Measurements from ENCODE around the gene KIF27. TPM values are rescaled to one million over a fixed set of nuclear protein-coding genes. Genes with fewer than 3 reads are reported as not detected.

The KIF27 gene
- total and polyA plus RNA-seq, 5 donors from 2014 or later = 0.46 to 2.9 (median 0.94) TPM; not detected in 1

DNA sequence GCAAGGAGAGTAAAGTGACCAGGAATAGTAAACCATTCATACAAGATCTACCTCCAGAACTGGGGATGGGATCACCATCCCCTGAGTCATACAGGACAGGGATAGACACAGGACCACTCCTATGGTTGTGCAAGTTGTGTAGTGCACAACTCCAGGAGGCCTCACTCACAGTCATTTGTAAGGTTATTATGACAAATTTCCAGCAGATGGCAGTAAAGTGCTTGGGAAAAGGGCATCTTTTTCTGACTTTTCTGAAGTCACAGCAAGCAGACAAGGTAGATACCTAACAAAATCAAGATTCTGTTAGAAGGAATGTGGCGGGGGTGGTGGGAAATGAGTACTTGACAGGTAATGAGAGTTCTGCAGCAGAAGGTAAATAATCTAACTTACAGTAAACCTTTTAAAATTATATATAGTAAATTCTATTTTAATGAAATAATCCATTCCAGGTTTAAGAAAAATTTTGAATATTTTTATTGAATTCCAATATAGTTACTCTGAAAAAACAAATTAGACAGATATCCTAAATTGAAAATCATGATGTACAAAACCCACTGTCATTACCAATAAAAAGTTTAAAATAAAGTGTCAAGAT lies 16.7 kb upstream of the KIF27 start:
- no peak overlapping the region for H3K4me3 ChIP-seq (ENCODE audit: low read depth, low read length)
- Mint-ChIP-seq H3K4me1 (peaks cover 0 to 5% (median 2%) of the 10 kb centered on the region in 4 donors), H3K4me3 (no peak overlapping the region), H3K27me3 (no peaks in the 10 kb centered on the region), H3K9me3 (no peaks in the 10 kb centered on the region), H3K36me3 (peaks cover 27% of the 10 kb centered on the region), H3K27ac (no peak overlapping the region)
- H3K27me3 ChIP-seq (ENCODE audit: control insufficient read depth, insufficient read depth, low read length) = no peaks in the 10 kb centered on the region
- H3K36me3 ChIP-seq (ENCODE audit: control insufficient read depth, insufficient read depth, low read length) = peaks cover 16% of the 10 kb centered on the region
- no peak overlapping the region for H3K27ac ChIP-seq (ENCODE audit: insufficient read depth, low read length, poor library complexity, severe bottlenecking)
- H3K9me3 ChIP-seq (ENCODE audit: control insufficient read depth in 2 of 2, low read length in 2 of 2) = no peaks in the 10 kb centered on the region
- ATAC-seq (ENCODE audit: low read depth in 2 of 2) = peak in 1 of 2 donors; percentile 56
- DNase-seq = peak; percentile 11 to 78 (median 71)
- H3K4me1 ChIP-seq (ENCODE audit: control insufficient read depth, insufficient read depth, low read length, poor library complexity, severe bottlenecking) = no peaks in the 10 kb centered on the region

DNA sequence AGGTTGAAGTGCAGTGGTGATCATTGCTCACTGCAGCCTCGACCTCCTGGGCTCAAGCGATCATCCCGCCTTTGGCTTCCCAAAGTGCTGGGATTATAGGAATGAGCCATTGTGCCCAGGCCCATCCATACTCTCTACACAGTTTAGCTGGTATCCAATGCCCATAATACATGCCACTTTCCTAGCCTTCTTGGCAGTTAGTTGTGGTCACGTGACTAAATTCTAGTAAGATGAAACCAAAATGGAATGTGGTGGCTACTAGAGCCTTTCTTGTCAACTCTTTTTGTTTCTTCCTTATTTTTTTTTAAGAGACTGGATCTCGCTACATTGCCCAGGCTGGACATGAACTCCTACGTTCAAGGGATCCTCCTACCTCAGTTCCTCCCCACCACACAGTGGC lies 15.3 kb upstream of the KIF27 start:
- H3K4me3 ChIP-seq (ENCODE audit: low read depth, low read length) = no peak overlapping the region
- no peaks in the 10 kb centered on the region for H3K4me1 ChIP-seq (ENCODE audit: control insufficient read depth, insufficient read depth, low read length, poor library complexity, severe bottlenecking)
- Mint-ChIP-seq H3K27me3 (no peaks in the 10 kb centered on the region), H3K27ac (peak overlapping the region in 1 of 3 donors; percentile 23), H3K36me3 (peaks cover 17% of the 10 kb centered on the region), H3K9me3 (no peaks in the 10 kb centered on the region), H3K4me3 (no peak overlapping the region), H3K4me1 (peaks cover 0 to 7% (median 6%) of the 10 kb centered on the region in 4 donors)
- DNase-seq = no peak
- H3K36me3 ChIP-seq (ENCODE audit: control insufficient read depth, insufficient read depth, low read length) = peaks cover 9% of the 10 kb centered on the region
- H3K9me3 ChIP-seq (ENCODE audit: control insufficient read depth in 2 of 2, low read length in 2 of 2) = no peaks in the 10 kb centered on the region
- H3K27ac ChIP-seq (ENCODE audit: insufficient read depth, low read length, poor library complexity, severe bottlenecking) = no peak overlapping the region
- no peaks in the 10 kb centered on the region for H3K27me3 ChIP-seq (ENCODE audit: control insufficient read depth, insufficient read depth, low read length)
- ATAC-seq (ENCODE audit: low read depth in 2 of 2) = no peak

DNA sequence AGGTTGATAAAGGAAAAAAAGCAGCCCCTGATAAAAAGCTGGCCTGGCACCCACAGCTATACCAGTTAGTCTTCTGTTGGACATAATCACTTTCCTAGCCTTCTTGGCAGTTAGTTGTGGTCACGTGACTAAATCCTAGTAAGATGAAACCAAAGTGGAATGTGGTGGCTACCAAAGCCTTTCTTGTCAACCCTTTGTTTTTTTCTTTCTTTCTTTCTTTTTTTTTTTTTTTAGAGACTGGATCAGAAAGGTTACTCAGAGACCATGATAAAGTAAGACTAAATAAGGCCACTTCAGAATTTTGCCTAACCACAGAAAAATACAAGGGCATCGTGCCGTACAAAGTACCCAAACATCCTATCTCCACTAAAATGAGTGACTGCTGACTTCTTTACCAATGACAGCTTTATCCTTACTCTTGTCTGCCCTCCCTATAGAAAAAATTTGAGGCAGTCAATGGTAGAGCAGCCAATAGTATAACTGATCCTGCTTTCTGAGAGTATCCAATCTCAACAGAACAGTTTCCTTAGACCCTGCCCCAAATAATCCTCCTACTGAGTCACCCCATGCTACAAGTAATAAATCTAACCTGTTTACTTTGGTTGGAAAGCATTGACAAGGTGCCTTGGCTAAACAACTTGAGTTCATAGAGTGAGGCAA lies 14.2 kb upstream of the KIF27 start:
- H3K27me3 Mint-ChIP-seq = no peaks in the 10 kb centered on the region
- Histone ChIP-seq H3K4me1 (ENCODE audit: control insufficient read depth, insufficient read depth, low read length, poor library complexity, severe bottlenecking) (no peaks in the 10 kb centered on the region), H3K27me3 (ENCODE audit: control insufficient read depth, insufficient read depth, low read length) (no peaks in the 10 kb centered on the region), H3K4me3 (ENCODE audit: low read depth, low read length) (no peak overlapping the region), H3K9me3 (ENCODE audit: control insufficient read depth in 2 of 2, low read length in 2 of 2) (no peaks in the 10 kb centered on the region), H3K27ac (ENCODE audit: insufficient read depth, low read length, poor library complexity, severe bottlenecking) (no peak overlapping the region), H3K36me3 (ENCODE audit: control insufficient read depth, insufficient read depth, low read length) (peaks cover 9% of the 10 kb centered on the region)
- H3K36me3 Mint-ChIP-seq = peaks cover 9% of the 10 kb centered on the region
- H3K4me3 Mint-ChIP-seq = no peak overlapping the region
- H3K4me1 Mint-ChIP-seq = peaks cover 0 to 9% (median 5%) of the 10 kb centered on the region in 4 donors
- DNase-seq (no peak), ATAC-seq (ENCODE audit: low read depth in 2 of 2) (no peak)
- no peaks in the 10 kb centered on the region for H3K9me3 Mint-ChIP-seq
- no peak overlapping the region for H3K27ac Mint-ChIP-seq

DNA sequence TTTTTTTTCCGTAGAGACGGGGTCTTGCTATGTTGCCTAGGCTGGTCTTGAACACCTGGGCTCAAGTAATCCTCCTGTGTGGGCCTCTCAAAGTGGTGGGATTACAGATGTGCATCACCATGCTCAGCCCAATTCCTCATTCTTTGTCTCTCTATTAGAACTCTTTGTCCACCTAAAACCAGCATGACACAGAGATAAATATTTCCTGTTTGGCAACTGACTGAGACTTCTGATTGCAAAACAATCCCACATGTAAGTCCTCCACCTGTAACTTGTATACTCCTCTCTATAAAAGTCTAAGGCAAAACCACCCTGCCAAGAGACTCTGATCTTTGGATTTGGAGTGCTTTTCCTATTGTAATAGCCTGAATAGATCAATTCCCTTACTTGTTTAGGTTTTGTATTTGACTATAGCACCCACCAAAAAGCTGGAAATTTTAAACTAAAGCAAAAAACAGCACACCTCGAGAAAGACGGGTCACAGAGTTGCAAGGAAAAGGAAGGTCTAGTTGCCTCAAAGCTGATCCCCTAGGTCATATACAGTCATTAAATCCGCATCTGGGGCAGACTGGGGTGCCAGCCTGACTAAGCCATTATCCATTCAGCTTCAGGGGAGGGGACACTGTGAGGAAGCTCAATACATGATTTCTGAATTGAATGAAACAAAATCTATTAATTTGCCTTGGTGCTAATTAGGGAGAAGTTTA lies 13.5 kb upstream of the KIF27 start:
- H3K27me3 Mint-ChIP-seq = no peaks in the 10 kb centered on the region
- H3K9me3 ChIP-seq (ENCODE audit: control insufficient read depth in 2 of 2, low read length in 2 of 2) = no peaks in the 10 kb centered on the region

DNA sequence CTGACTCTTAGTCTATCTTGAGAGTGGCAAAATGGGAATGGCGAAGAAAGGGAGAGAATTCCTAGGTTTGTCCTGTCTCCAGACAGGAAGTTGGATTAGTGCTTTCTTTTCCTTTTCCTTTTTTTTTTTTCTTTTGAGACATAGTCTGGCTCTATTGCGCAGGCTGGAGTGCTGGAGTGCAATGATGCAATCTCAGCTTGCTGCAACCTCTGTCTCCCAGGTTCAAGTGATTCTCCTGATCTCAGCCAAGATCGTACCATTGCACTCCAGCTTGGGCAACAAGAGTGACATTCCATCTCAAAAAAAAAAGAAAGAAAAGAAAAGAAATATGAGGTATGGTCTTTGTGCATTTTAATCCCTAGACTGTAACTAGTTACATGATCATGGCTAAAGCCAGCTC lies 12.6 kb upstream of the KIF27 start:
- H3K4me3 Mint-ChIP-seq = no peak overlapping the region
- peaks cover 3% of the 10 kb centered on the region for H3K36me3 Mint-ChIP-seq
- H3K4me1 Mint-ChIP-seq = peaks cover 0 to 9% (median 5%) of the 10 kb centered on the region in 4 donors
- Histone ChIP-seq H3K9me3 (ENCODE audit: control insufficient read depth in 2 of 2, low read length in 2 of 2) (no peaks in the 10 kb centered on the region), H3K36me3 (ENCODE audit: control insufficient read depth, insufficient read depth, low read length) (peaks cover 3% of the 10 kb centered on the region), H3K27ac (ENCODE audit: insufficient read depth, low read length, poor library complexity, severe bottlenecking) (no peak overlapping the region), H3K4me1 (ENCODE audit: control insufficient read depth, insufficient read depth, low read length, poor library complexity, severe bottlenecking) (no peaks in the 10 kb centered on the region), H3K4me3 (ENCODE audit: low read depth, low read length) (no peak overlapping the region), H3K27me3 (ENCODE audit: control insufficient read depth, insufficient read depth, low read length) (no peaks in the 10 kb centered on the region)
- no peak overlapping the region for H3K27ac Mint-ChIP-seq
- no peak for DNase-seq
- no peaks in the 10 kb centered on the region for H3K9me3 Mint-ChIP-seq
- no peaks in the 10 kb centered on the region for H3K27me3 Mint-ChIP-seq
- ATAC-seq (ENCODE audit: low read depth in 2 of 2) = no peak

More for the DNA sequence above, 13.5 kb upstream of the KIF27 start:
- Mint-ChIP-seq H3K4me3 (no peak overlapping the region), H3K9me3 (no peaks in the 10 kb centered on the region), H3K27ac (no peak overlapping the region), H3K36me3 (peaks cover 9% of the 10 kb centered on the region), H3K4me1 (peaks cover 0 to 9% (median 5%) of the 10 kb centered on the region in 4 donors)
- Histone ChIP-seq H3K27ac (ENCODE audit: insufficient read depth, low read length, poor library complexity, severe bottlenecking) (no peak overlapping the region), H3K36me3 (ENCODE audit: control insufficient read depth, insufficient read depth, low read length) (peaks cover 9% of the 10 kb centered on the region), H3K4me1 (ENCODE audit: control insufficient read depth, insufficient read depth, low read length, poor library complexity, severe bottlenecking) (no peaks in the 10 kb centered on the region), H3K27me3 (ENCODE audit: control insufficient read depth, insufficient read depth, low read length) (no peaks in the 10 kb centered on the region), H3K4me3 (ENCODE audit: low read depth, low read length) (no peak overlapping the region)
- ATAC-seq (ENCODE audit: low read depth in 2 of 2) (no peak), DNase-seq (no peak)

- no peak overlapping the region for H3K4me3 ChIP-seq (ENCODE audit: low read depth, low read length)
- H3K27me3 ChIP-seq (ENCODE audit: control insufficient read depth, insufficient read depth, low read length) = no peaks in the 10 kb centered on the region
- H3K36me3 Mint-ChIP-seq = peaks cover under 1% of the 10 kb centered on the region
- DNase-seq (no peak), ATAC-seq (ENCODE audit: low read depth in 2 of 2) (no peak)
- no peaks in the 10 kb centered on the region for H3K36me3 ChIP-seq (ENCODE audit: control insufficient read depth, insufficient read depth, low read length)
- H3K4me1 ChIP-seq (ENCODE audit: control insufficient read depth, insufficient read depth, low read length, poor library complexity, severe bottlenecking) = no peaks in the 10 kb centered on the region
- no peak overlapping the region for H3K27ac Mint-ChIP-seq
- no peaks in the 10 kb centered on the region for H3K9me3 Mint-ChIP-seq
- H3K27ac ChIP-seq (ENCODE audit: insufficient read depth, low read length, poor library complexity, severe bottlenecking) = no peak overlapping the region
- H3K27me3 Mint-ChIP-seq = no peaks in the 10 kb centered on the region
- H3K9me3 ChIP-seq (ENCODE audit: control insufficient read depth in 2 of 2, low read length in 2 of 2) = no peaks in the 10 kb centered on the region
- H3K4me3 Mint-ChIP-seq = no peak overlapping the region
- peaks cover 0 to 9% (median 3%) of the 10 kb centered on the region in 4 donors for H3K4me1 Mint-ChIP-seq
Observed at GRCh38 chr9:83932851-83933250, 11.6 kb upstream of the KIF27 start.

- Histone ChIP-seq H3K36me3 (ENCODE audit: control insufficient read depth, insufficient read depth, low read length) (no peaks in the 10 kb centered on the region), H3K27ac (ENCODE audit: insufficient read depth, low read length, poor library complexity, severe bottlenecking) (no peak overlapping the region), H3K4me1 (ENCODE audit: control insufficient read depth, insufficient read depth, low read length, poor library complexity, severe bottlenecking) (no peaks in the 10 kb centered on the region), H3K4me3 (ENCODE audit: low read depth, low read length) (no peak overlapping the region), H3K9me3 (ENCODE audit: control insufficient read depth in 2 of 2, low read length in 2 of 2) (no peaks in the 10 kb centered on the region), H3K27me3 (ENCODE audit: control insufficient read depth, insufficient read depth, low read length) (no peaks in the 10 kb centered on the region)
- no peak overlapping the region for H3K4me3 Mint-ChIP-seq
- ATAC-seq (ENCODE audit: low read depth in 2 of 2) (no peak), DNase-seq (no peak)
- H3K4me1 Mint-ChIP-seq = peaks cover 0 to 9% (median 1%) of the 10 kb centered on the region in 4 donors
- H3K27me3 Mint-ChIP-seq = no peaks in the 10 kb centered on the region
- no peak overlapping the region for H3K27ac Mint-ChIP-seq
- H3K36me3 Mint-ChIP-seq = no peaks in the 10 kb centered on the region
- no peaks in the 10 kb centered on the region for H3K9me3 Mint-ChIP-seq
Observed at GRCh38 chr9:83932011-83932410, 10.8 kb upstream of the KIF27 start.
